Keratinocyte (primary cell): ENCODE data around the gene NRG3. TPM values are rescaled to one million over a fixed set of nuclear protein-coding genes. Genes with fewer than 3 reads are reported as not detected.
A peak's percentile ranks its signal among the peaks of the same experiment; 100 is the strongest.

Source experiments
- DNase-seq: peaks from one replicate; pipeline ENCODE4 v3.0.0-alpha.2; 2011; ENCODE audit warnings: low read depth, missing footprints, low spot score
- FAIRE-seq: peaks from 2 replicates; lab custom pipeline; 2011; peaks lifted over from hg19 to GRCh38; lab: Jason Lieb, UNC
- H2AFZ ChIP-seq: 2 replicates; pipeline ENCODE4 v1.6.0; 2012; ENCODE audit warnings: low read length, control low read depth, inconsistent platforms; ENCODE audit not compliant: control insufficient read depth
- H3K27ac ChIP-seq: 2 replicates; pipeline ENCODE4 v1.5.1; 2011; ENCODE audit warnings: low read length; ENCODE audit not compliant: control insufficient read depth, insufficient read depth
- H3K27me3 ChIP-seq: 3 replicates; pipeline ENCODE4 v1.6.0; 2011; ENCODE audit warnings: low read length; ENCODE audit not compliant: control insufficient read depth, insufficient read depth; ENCODE audit errors: extremely low read depth
- H3K36me3 ChIP-seq, 2 experiments: 2 replicates in 1 of 2; 3 replicates in 1 of 2; pipeline ENCODE4 v1.5.1; 2011; ENCODE audit warnings: low read length in 2 of 2, mild to moderate bottlenecking in 1 of 2; ENCODE audit not compliant: control insufficient read depth in 2 of 2, insufficient read depth in 2 of 2; ENCODE audit errors: extremely low read depth in 1 of 2
- H3K4me1 ChIP-seq: 3 replicates; pipeline ENCODE4 v1.5.1; 2011; ENCODE audit warnings: low read length; ENCODE audit not compliant: control insufficient read depth, insufficient read depth; ENCODE audit errors: extremely low read depth
- H3K4me2 ChIP-seq: 3 replicates; pipeline ENCODE4 v1.6.0; 2011; ENCODE audit warnings: low read depth, low read length; ENCODE audit not compliant: control insufficient read depth, insufficient read depth; ENCODE audit errors: extremely low read depth
- H3K4me3 ChIP-seq, 3 experiments: fragments of 200-600 bp in 1 of 3; sonication (generic) in 1 of 3; 2 replicates in 2 of 3; 3 replicates in 1 of 3; pipeline ENCODE4 v1.5.1; 2011 to 2016; ENCODE audit warnings: low read length in 3 of 3, mild to moderate bottlenecking in 3 of 3, control low read depth in 2 of 3, inconsistent platforms in 1 of 3, low read depth in 1 of 3, mixed read lengths in 1 of 3, mixed run types in 1 of 3, moderate library complexity in 1 of 3; ENCODE audit not compliant: control insufficient read depth in 2 of 3, insufficient read depth in 2 of 3; ENCODE audit errors: extremely low read depth in 1 of 3
- H3K79me2 ChIP-seq: 2 replicates; pipeline ENCODE4 v1.6.0; 2012; ENCODE audit warnings: low read length; ENCODE audit not compliant: control insufficient read depth, insufficient read depth
- H3K9ac ChIP-seq: 3 replicates; pipeline ENCODE4 v1.6.0; 2011; ENCODE audit warnings: low read length; ENCODE audit not compliant: control insufficient read depth, insufficient read depth; ENCODE audit errors: extremely low read depth
- H3K9me1 ChIP-seq: 3 replicates; pipeline ENCODE4 v1.6.0; 2011; ENCODE audit warnings: low read length; ENCODE audit not compliant: control insufficient read depth, insufficient read depth; ENCODE audit errors: extremely low read depth
- H3K9me3 ChIP-seq: 2 replicates; pipeline ENCODE4 v1.5.1; 2012; ENCODE audit warnings: low read depth, low read length; ENCODE audit not compliant: control insufficient read depth
- H4K20me1 ChIP-seq: 3 replicates; pipeline ENCODE4 v1.6.0; 2011; ENCODE audit warnings: low read length; ENCODE audit not compliant: control insufficient read depth, insufficient read depth; ENCODE audit errors: extremely low read depth
- EZH2 ChIP-seq: IDR thresholded peaks from one replicate; pipeline ENCODE4 v1.6.1; 2012; ENCODE audit warnings: inconsistent platforms, mild to moderate bottlenecking, low read length, moderate library complexity
- dilution Hi-C: fragments of 300-500 bp; cut with MboI; formaldehyde crosslinking; loops from one replicate; pipeline ENCODE4 v1.7.0; 2020; ENCODE audit warnings: low sequenced_read_pairs; ENCODE audit not compliant: extremely low pct_ligation_motif_present
- polyA plus RNA-seq, 5 experiments: library from polyadenylated mRNA; depleted of rRNA in 3 of 5; stranded (reverse) in 3 of 5; stranded (forward) in 1 of 5; unstranded in 1 of 5; fragments of >200 nt; gene quantifications; 1 replicate in 1 of 5; 2 replicates in 3 of 5; 3 replicates in 1 of 5; pipeline versions ENCODE4 v1.2.1 to v1.2.3, GENCODE V29; 2011 to 2012; ENCODE audit warnings: missing spikeins in 2 of 5, low read depth in 1 of 5, low replicate concordance in 1 of 5
- TF ChIP-seq, protein P1 (sequence below), 3 experiments: IDR thresholded peaks in 1 of 3; conservative IDR thresholded peaks in 1 of 3; optimal IDR thresholded peaks in 1 of 3; 2 replicates in 2 of 3; 3 replicates in 1 of 3; pipeline versions ENCODE3 to v1.5.1; 2011; ENCODE audit warnings: low read length in 3 of 3, mild to moderate bottlenecking in 3 of 3, moderate library complexity in 2 of 3, control low read depth in 1 of 3, inconsistent platforms in 1 of 3; ENCODE audit not compliant: insufficient read depth in 2 of 3; ENCODE audit errors: extremely low read depth in 1 of 3

NRG3 gene
- polyA plus RNA-seq, 1 donor (not counting 4 experiments of a cell fraction or from before 2014, with no cell fraction given) = not detected

DNA sequence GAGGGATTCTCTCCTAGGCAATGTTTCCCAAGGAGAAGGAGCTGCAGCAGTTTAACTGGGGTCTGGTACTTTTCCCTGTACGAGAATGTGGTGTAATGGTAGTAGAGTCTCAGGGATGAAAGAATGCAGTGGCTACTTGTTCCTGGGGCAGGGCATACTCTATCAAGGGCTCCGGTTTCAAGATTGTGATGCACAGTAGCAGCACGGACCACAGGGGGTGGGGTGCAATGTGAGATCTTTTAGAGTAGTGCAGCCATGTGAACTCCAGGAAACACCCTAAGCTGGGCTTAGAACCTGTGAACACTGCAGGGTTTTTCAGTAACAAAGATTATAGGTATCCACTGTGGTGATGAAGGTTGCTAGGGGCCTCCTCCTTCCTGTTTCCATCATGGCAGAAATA, 903.9 kb downstream of the NRG3 start:
- no peak overlapping the region for H3K4me2 ChIP-seq
- H3K27ac ChIP-seq = no peak overlapping the region
- no peaks in the 10 kb centered on the region for H3K4me1 ChIP-seq
- no peaks in the 10 kb centered on the region for H3K9me3 ChIP-seq
- no peaks in the 10 kb centered on the region for H3K36me3 ChIP-seq
- no peak overlapping the region for H2AFZ ChIP-seq
- dilution Hi-C loops = no loop called here
- H3K9ac ChIP-seq = no peak overlapping the region
- H4K20me1 ChIP-seq = no peaks in the 10 kb centered on the region
- no peak overlapping the region for H3K4me3 ChIP-seq
- no peak for DNase-seq
- H3K27me3 ChIP-seq = no peaks in the 10 kb centered on the region
- no peak for FAIRE-seq
- TF ChIP-seq, protein P1, sequence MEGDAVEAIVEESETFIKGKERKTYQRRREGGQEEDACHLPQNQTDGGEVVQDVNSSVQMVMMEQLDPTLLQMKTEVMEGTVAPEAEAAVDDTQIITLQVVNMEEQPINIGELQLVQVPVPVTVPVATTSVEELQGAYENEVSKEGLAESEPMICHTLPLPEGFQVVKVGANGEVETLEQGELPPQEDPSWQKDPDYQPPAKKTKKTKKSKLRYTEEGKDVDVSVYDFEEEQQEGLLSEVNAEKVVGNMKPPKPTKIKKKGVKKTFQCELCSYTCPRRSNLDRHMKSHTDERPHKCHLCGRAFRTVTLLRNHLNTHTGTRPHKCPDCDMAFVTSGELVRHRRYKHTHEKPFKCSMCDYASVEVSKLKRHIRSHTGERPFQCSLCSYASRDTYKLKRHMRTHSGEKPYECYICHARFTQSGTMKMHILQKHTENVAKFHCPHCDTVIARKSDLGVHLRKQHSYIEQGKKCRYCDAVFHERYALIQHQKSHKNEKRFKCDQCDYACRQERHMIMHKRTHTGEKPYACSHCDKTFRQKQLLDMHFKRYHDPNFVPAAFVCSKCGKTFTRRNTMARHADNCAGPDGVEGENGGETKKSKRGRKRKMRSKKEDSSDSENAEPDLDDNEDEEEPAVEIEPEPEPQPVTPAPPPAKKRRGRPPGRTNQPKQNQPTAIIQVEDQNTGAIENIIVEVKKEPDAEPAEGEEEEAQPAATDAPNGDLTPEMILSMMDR (optimal IDR thresholded peaks at IDR 0.05 in 1 of 3, IDR thresholded peaks at IDR 0.05 in 1 of 3, conservative IDR thresholded peaks at IDR 0.05 in 1 of 3; ENCODE audit: extremely low read depth in 1 of 3, insufficient read depth in 2 of 3, low read length in 3 of 3) = no peak
- no peak for TF ChIP-seq EZH2
- no peaks in the 10 kb centered on the region for H3K9me1 ChIP-seq
- no peaks in the 10 kb centered on the region for H3K79me2 ChIP-seq

DNA sequence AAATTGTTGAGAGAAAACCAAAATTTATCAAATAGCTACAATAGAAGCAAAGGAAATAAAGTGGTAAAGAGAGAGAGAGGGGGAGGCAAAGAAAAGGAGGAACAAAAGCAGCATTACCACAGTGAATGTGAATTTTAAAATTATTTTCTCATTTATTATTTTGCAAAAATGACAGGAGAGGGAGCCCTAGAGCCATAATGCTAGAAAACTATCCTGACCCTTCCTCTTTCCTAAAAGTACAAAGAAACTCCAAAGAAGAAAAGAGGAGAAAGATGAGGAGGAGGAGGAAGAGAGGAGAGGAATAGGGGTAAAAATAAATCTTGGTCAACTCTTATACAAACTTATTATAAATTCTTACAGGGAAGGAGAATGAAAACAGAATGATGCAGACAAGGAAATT, 921.5 kb downstream of the NRG3 start:
- H3K27ac ChIP-seq = no peak overlapping the region
- H3K9me1 ChIP-seq = no peaks in the 10 kb centered on the region
- dilution Hi-C loops = no loop called here
- no peak overlapping the region for H3K9ac ChIP-seq
- no peaks in the 10 kb centered on the region for H3K4me1 ChIP-seq
- FAIRE-seq (no peak), DNase-seq (no peak)
- H3K4me2 ChIP-seq = no peak overlapping the region
- no peaks in the 10 kb centered on the region for H3K27me3 ChIP-seq
- H3K36me3 ChIP-seq = no peaks in the 10 kb centered on the region
- H3K79me2 ChIP-seq = no peaks in the 10 kb centered on the region
- TF ChIP-seq EZH2 = no peak
- TF ChIP-seq, protein P1 (optimal IDR thresholded peaks at IDR 0.05 in 1 of 3, IDR thresholded peaks at IDR 0.05 in 1 of 3, conservative IDR thresholded peaks at IDR 0.05 in 1 of 3; ENCODE audit: extremely low read depth in 1 of 3, insufficient read depth in 2 of 3, low read length in 3 of 3) = peak in 2 of 3 experiments; percentile 17 to 48
- no peaks in the 10 kb centered on the region for H3K9me3 ChIP-seq
- H4K20me1 ChIP-seq = no peaks in the 10 kb centered on the region
- no peak overlapping the region for H2AFZ ChIP-seq
- no peak overlapping the region for H3K4me3 ChIP-seq
